Peyer's patch (tissue), 4 donors: ENCODE results near the gene PMEL. TPM values are rescaled to one million over a fixed set of nuclear protein-coding genes. Genes with fewer than 3 reads are reported as not detected.

Experiments used
- DNase-seq, 3 donors: peaks; one replicate each; pipeline ENCODE4 v3.0.0-alpha.2; 2017 to 2019
- H3K27ac ChIP-seq, 4 donors: fragments of 200-600 bp; sonication (generic); one replicate each; pipeline ENCODE4 v1.5.1; 2016 to 2019
- H3K27me3 ChIP-seq, 2 donors: fragments of 200-600 bp; sonication (generic); one replicate each; pipeline ENCODE4 v1.5.1; 2019
- H3K36me3 ChIP-seq, 3 donors: fragments of 200-600 bp; sonication (generic); one replicate each; pipeline ENCODE4 v1.5.1; 2016 to 2019
- H3K4me1 ChIP-seq, 4 donors: fragments of 200-600 bp; sonication (generic); one replicate each; pipeline ENCODE4 v1.5.1; 2016 to 2019
- H3K4me3 ChIP-seq, 4 donors: fragments of 200-600 bp; sonication (generic); 1 replicate in 3 of 4; 2 replicates in 1 of 4; pipeline ENCODE4 v1.5.1; 2016 to 2019; ENCODE audit warnings: mild to moderate bottlenecking in 1 of 4
- H3K9me3 ChIP-seq, 4 donors: fragments of 200-600 bp; sonication (generic); one replicate each; pipeline ENCODE4 v1.5.1; 2016 to 2019; ENCODE audit warnings: mild to moderate bottlenecking in 1 of 4
- CTCF ChIP-seq, 6 experiments: fragments of 450-650 bp in 4 of 6; fragments of 200-600 bp in 2 of 6; sonication (generic) in 1 of 6; IDR thresholded peaks; one replicate each; pipeline ENCODE4 v1.5.1; 2017 to 2019; ENCODE audit warnings: antibody characterized with exemption in 6 of 6, mild to moderate bottlenecking in 3 of 6, moderate library complexity in 1 of 6
- POLR2A ChIP-seq, 2 donors: fragments of 450-650 bp; IDR thresholded peaks; one replicate each; pipeline ENCODE4 v1.5.1; 2017; ENCODE audit warnings: antibody characterized with exemption in 2 of 2, mild to moderate bottlenecking in 2 of 2, moderate library complexity in 2 of 2
- total RNA-seq, 4 donors: library from RNA; depleted of rRNA; stranded (reverse); fragments of >200 nt; gene quantifications; one replicate each; pipeline ENCODE4 v1.1.0, GENCODE V29; 2016

PMEL gene
- total RNA-seq, 4 donors from 2014 or later, result 2.5 to 10.0 (median 3.0) TPM

- DNase-seq, result peak in 2 of 3 donors; percentile 63 to 76
- peaks cover 0 to 12% (median 0%) of the 10 kb centered on the region in 3 donors for H3K36me3 ChIP-seq
- H3K4me1 ChIP-seq, result peaks cover 0 to 66% (median 12%) of the 10 kb centered on the region in 4 donors
Measured at GRCh38 chr12:55932551-55932910, 33.3 kb downstream of the PMEL start.

GRCh38 chr12:55931780-55932550 is 33.9 kb downstream of the PMEL start:
- Histone ChIP-seq H3K27me3 (no peaks in the 10 kb centered on the region), H3K27ac (peak overlapping the region; percentile 95 to 98 (median 96)), H3K36me3 (peaks cover 0 to 7% (median 0%) of the 10 kb centered on the region in 3 donors), H3K9me3 (no peaks in the 10 kb centered on the region), H3K4me1 (peaks cover 0 to 66% (median 12%) of the 10 kb centered on the region in 4 donors), H3K4me3 (peak overlapping the region; percentile 77 to 90 (median 82))
- TF ChIP-seq POLR2A (IDR thresholded peaks at IDR 0.05) (peak in 1 of 2 donors; percentile 30), CTCF (IDR thresholded peaks at IDR 0.05) (no peak)
- peak; percentile 60 to 84 (median 80) for DNase-seq

More at GRCh38 chr12:55932551-55932910, 33.3 kb downstream of the PMEL start:
- no peaks in the 10 kb centered on the region for H3K9me3 ChIP-seq
- H3K27ac ChIP-seq, result peak overlapping the region; percentile 95 to 98 (median 96)
- peak overlapping the region; percentile 77 to 90 (median 82) for H3K4me3 ChIP-seq
- H3K27me3 ChIP-seq, result no peaks in the 10 kb centered on the region
- TF ChIP-seq POLR2A (IDR thresholded peaks at IDR 0.05) (peak in 1 of 2 donors; percentile 6), CTCF (IDR thresholded peaks at IDR 0.05) (no peak)

GRCh38 chr12:55931317-55931779 is 34.5 kb downstream of the PMEL start:
- TF ChIP-seq CTCF (IDR thresholded peaks at IDR 0.05) (no peak), POLR2A (IDR thresholded peaks at IDR 0.05) (peak; percentile 47 to 86)
- Histone ChIP-seq H3K9me3 (no peaks in the 10 kb centered on the region), H3K4me3 (peak overlapping the region; percentile 77 to 90 (median 82)), H3K36me3 (peaks cover 0 to under 1% (median 0%) of the 10 kb centered on the region in 3 donors), H3K27ac (peak overlapping the region; percentile 95 to 98 (median 96)), H3K27me3 (no peaks in the 10 kb centered on the region), H3K4me1 (peaks cover 0 to 65% (median 12%) of the 10 kb centered on the region in 4 donors)
- DNase-seq, result peak in 1 of 3 donors; percentile 69

- Histone ChIP-seq H3K9me3 (no peaks in the 10 kb centered on the region), H3K27me3 (no peaks in the 10 kb centered on the region), H3K36me3 (no peaks in the 10 kb centered on the region), H3K4me1 (peaks cover 0 to 65% (median 13%) of the 10 kb centered on the region in 4 donors), H3K4me3 (peak within 1 kb of the TSS; percentile 77 to 90 (median 82)), H3K27ac (peak within 1 kb of the TSS; percentile 95 to 98 (median 96))
- TF ChIP-seq POLR2A (IDR thresholded peaks at IDR 0.05) (no peak), CTCF (IDR thresholded peaks at IDR 0.05) (peak; percentile 24 to 77 (median 60))
- DNase-seq, result peak; percentile 73 to 88 (median 87)
Measured at GRCh38 chr12:55930771-55931316, 35.0 kb downstream of the PMEL start, which contains the start of gene DGKA. Gene DGKA (plus strand): TSS chr12:55931162. CDS start chr12:55936504, 5,342 bp downstream.

GRCh38 chr12:55929306-55929791 is 36.5 kb downstream of the PMEL start:
- Histone ChIP-seq H3K4me1 (peaks cover 0 to 53% (median 13%) of the 10 kb centered on the region in 4 donors), H3K36me3 (no peaks in the 10 kb centered on the region), H3K9me3 (no peaks in the 10 kb centered on the region), H3K4me3 (peak overlapping the region in 2 of 4 donors; percentile 6 to 77), H3K27me3 (no peaks in the 10 kb centered on the region), H3K27ac (peak overlapping the region; percentile 95 to 98 (median 96))
- TF ChIP-seq POLR2A (IDR thresholded peaks at IDR 0.05) (no peak), CTCF (IDR thresholded peaks at IDR 0.05) (no peak)
- DNase-seq, result peak in 2 of 3 donors; percentile 94 to 95
